Measurements from ENCODE around the gene GORAB. TPM values are rescaled to one million over a fixed set of nuclear protein-coding genes. Genes with fewer than 3 reads are reported as not detected.
A peak's percentile ranks its signal among the peaks of the same experiment; 100 is the strongest.

GORAB gene
- total and polyA plus RNA-seq, 2 experiments from 2014 or later: 14.7 to 16.4 TPM

DNA sequence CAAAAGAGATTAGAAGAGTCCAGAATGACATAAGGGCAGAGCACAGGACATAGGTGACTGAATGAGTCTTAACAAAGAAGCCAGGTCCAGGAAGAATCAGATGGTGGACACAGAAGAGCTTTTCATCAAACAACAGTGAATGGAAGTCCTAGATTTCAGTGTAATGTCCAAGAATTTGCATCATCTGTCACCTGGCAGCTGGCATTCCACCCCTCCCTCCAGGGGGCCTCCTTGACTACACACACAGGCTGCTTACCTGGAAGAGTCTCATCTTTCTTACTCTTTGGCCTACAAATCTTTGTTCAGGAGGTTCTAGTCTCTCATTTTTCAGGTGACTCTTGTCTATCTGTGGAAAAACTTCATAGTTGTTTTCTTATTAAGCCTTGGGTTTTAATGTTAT, 36.2 kb downstream of the GORAB start:
- Histone ChIP-seq H3K9ac (no peak overlapping the region), H2AFZ (no peak overlapping the region), H3K9me3 (ENCODE audit: low read depth) (no peaks in the 10 kb centered on the region), H3K4me2 (ENCODE audit: unreplicated experiment) (no peak overlapping the region), H3K9me2 (ENCODE audit: insufficient read depth) (no peaks in the 10 kb centered on the region; the same call in 1 of the 2 replicates), H3K4me1 (ENCODE audit: insufficient read depth) (peaks cover 33% of the 10 kb centered on the region), H3K79me2 (ENCODE audit: insufficient read depth) (no peaks in the 10 kb centered on the region), H4K20me1 (ENCODE audit: insufficient read depth) (no peaks in the 10 kb centered on the region), H3K36me3 (ENCODE audit: low read depth) (no peaks in the 10 kb centered on the region), H3K27me3 (replicated peaks; ENCODE audit: insufficient read depth) (no peaks in the 10 kb centered on the region), H3F3A (ENCODE audit: insufficient read depth) (peaks cover 28% of the 10 kb centered on the region), H3K4me3 (no peak overlapping the region), H3K27ac (no peak overlapping the region)
- DNase-seq: no peak
- TF ChIP-seq EZH2phosphoT487 (IDR thresholded peaks at IDR 0.05; ENCODE audit: insufficient read depth, low read depth) (no peak), EZH2 (IDR thresholded peaks at IDR 0.05; ENCODE audit: insufficient read depth, poor library complexity, severe bottlenecking) (no peak)
- in situ Hi-C loops (cut with MboI): no loop called here

- Histone ChIP-seq H4K20me1 (ENCODE audit: insufficient read depth) (no peaks in the 10 kb centered on the region), H2AFZ (no peak overlapping the region), H3K27me3 (replicated peaks; ENCODE audit: insufficient read depth) (no peaks in the 10 kb centered on the region), H3K9ac (no peak overlapping the region), H3K4me3 (no peak overlapping the region), H3K9me3 (ENCODE audit: low read depth) (no peaks in the 10 kb centered on the region), H3K4me1 (ENCODE audit: insufficient read depth) (no peaks in the 10 kb centered on the region), H3K27ac (no peak overlapping the region), H3F3A (ENCODE audit: insufficient read depth) (no peaks in the 10 kb centered on the region), H3K79me2 (ENCODE audit: insufficient read depth) (no peaks in the 10 kb centered on the region), H3K4me2 (ENCODE audit: unreplicated experiment) (no peak overlapping the region), H3K9me2 (ENCODE audit: insufficient read depth) (no peaks in the 10 kb centered on the region), H3K36me3 (ENCODE audit: low read depth) (no peaks in the 10 kb centered on the region)
- WGBS, 2 experiments (ENCODE audit: low coverage in 1 of 2, low lambda C conversion rate in 2 of 2, missing lambda C conversion rate in 2 of 2): 94% methylated on average over 3 of the region's 3 CpGs
- TF ChIP-seq EZH2 (IDR thresholded peaks at IDR 0.05; ENCODE audit: insufficient read depth, poor library complexity, severe bottlenecking) (no peak), EZH2phosphoT487 (IDR thresholded peaks at IDR 0.05; ENCODE audit: insufficient read depth, low read depth) (no peak)
- no peak for DNase-seq
- in situ Hi-C loops (cut with MboI): no loop called here
Measured at GRCh38 chr1:170576980-170577379, 45.0 kb downstream of the GORAB start.

- no peaks in the 10 kb centered on the region for H3K27me3 ChIP-seq (replicated peaks; ENCODE audit: insufficient read depth)
- 59 to 69% methylated on average over 1 of the region's 1 CpG for WGBS, 2 experiments (ENCODE audit: low coverage in 1 of 2, low lambda C conversion rate in 2 of 2, missing lambda C conversion rate in 2 of 2)
- no peaks in the 10 kb centered on the region for H3K9me2 ChIP-seq (ENCODE audit: insufficient read depth)
- peak; percentile 38 for DNase-seq
- H3K4me1 ChIP-seq (ENCODE audit: insufficient read depth): no peaks in the 10 kb centered on the region
- H3K36me3 ChIP-seq (ENCODE audit: low read depth): no peaks in the 10 kb centered on the region
- no peak overlapping the region for H3K9ac ChIP-seq
- no peaks in the 10 kb centered on the region for H4K20me1 ChIP-seq (ENCODE audit: insufficient read depth)
- no peak overlapping the region for H3K4me3 ChIP-seq
- in situ Hi-C loops (cut with MboI): no loop called here
- H3K4me2 ChIP-seq (ENCODE audit: unreplicated experiment): no peak overlapping the region
- no peaks in the 10 kb centered on the region for H3F3A ChIP-seq (ENCODE audit: insufficient read depth)
- TF ChIP-seq EZH2phosphoT487 (IDR thresholded peaks at IDR 0.05; ENCODE audit: insufficient read depth, low read depth): no peak
- TF ChIP-seq EZH2 (IDR thresholded peaks at IDR 0.05; ENCODE audit: insufficient read depth, poor library complexity, severe bottlenecking): no peak
- no peaks in the 10 kb centered on the region for H3K9me3 ChIP-seq (ENCODE audit: low read depth)
- H3K79me2 ChIP-seq (ENCODE audit: insufficient read depth): no peaks in the 10 kb centered on the region
- H2AFZ ChIP-seq: no peak overlapping the region
- no peak overlapping the region for H3K27ac ChIP-seq
Measured at GRCh38 chr1:170578359-170578758, 46.4 kb downstream of the GORAB start.

DNA sequence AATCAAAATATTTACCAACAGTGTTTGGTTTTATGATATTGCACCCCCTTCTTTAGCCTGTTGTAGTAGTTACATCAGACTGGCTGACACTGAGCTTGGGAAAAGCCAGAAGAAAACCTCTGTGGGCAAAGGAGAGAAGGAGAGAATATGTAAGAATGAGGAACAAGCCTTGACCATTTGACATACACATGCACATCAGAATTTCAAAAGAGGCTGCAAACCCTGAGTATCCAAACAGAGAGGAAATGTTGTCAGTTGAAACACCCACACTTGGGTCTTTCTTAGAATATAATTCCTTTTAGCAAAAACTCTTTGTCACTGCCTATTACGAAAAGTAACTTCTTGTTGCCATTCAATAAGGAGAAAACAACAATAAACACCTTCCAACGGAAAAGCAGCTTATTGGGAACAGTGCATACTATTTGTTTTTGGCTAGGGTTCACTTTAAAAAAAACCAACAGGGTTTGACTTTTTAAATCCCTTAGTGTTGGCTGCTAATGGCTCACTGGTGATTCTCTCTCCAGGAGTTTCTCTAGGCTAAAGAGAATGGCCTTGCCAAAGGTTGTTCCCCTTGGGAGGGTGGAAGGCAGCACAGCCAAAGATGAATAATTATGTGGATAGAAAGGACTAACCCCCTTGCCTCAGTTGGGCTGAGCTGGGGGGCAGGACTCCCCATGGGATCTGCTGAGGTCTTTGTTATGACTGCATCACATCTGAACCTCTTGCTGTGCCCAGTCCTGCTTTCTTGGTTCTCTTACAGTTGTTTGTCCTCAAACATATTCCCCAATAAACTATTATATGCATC, 48.9 kb downstream of the GORAB start:
- no peaks in the 10 kb centered on the region for H3K9me3 ChIP-seq (ENCODE audit: low read depth)
- no peaks in the 10 kb centered on the region for H3K27me3 ChIP-seq (replicated peaks; ENCODE audit: insufficient read depth)
- H2AFZ ChIP-seq: no peak overlapping the region
- in situ Hi-C loops (cut with MboI): no loop called here
- H3K4me1 ChIP-seq (ENCODE audit: insufficient read depth): peaks cover 2% of the 10 kb centered on the region
- H3K4me2 ChIP-seq (ENCODE audit: unreplicated experiment): no peak overlapping the region
- 62 to 67% methylated on average over 2 of the region's 2 CpGs for WGBS, 2 experiments (ENCODE audit: low coverage in 1 of 2, low lambda C conversion rate in 2 of 2, missing lambda C conversion rate in 2 of 2)
- no peak overlapping the region for H3K27ac ChIP-seq
- peaks cover 2% of the 10 kb centered on the region; the same call in 1 of the 2 replicates for H3F3A ChIP-seq (ENCODE audit: insufficient read depth)
- no peak overlapping the region for H3K4me3 ChIP-seq
- no peaks in the 10 kb centered on the region for H4K20me1 ChIP-seq (ENCODE audit: insufficient read depth)
- no peaks in the 10 kb centered on the region for H3K79me2 ChIP-seq (ENCODE audit: insufficient read depth)
- no peaks in the 10 kb centered on the region for H3K36me3 ChIP-seq (ENCODE audit: low read depth)
- DNase-seq: no peak
- no peak for TF ChIP-seq EZH2phosphoT487 (IDR thresholded peaks at IDR 0.05; ENCODE audit: insufficient read depth, low read depth)
- TF ChIP-seq EZH2 (IDR thresholded peaks at IDR 0.05; ENCODE audit: insufficient read depth, poor library complexity, severe bottlenecking): no peak
- no peak overlapping the region for H3K9ac ChIP-seq
- no peaks in the 10 kb centered on the region for H3K9me2 ChIP-seq (ENCODE audit: insufficient read depth)

Data from GM23248 (cell line).